Nephron progenitor cell (in vitro differentiated cells): ENCODE data around the gene RUNX2.

Experiments
- DNase-seq: peaks from one replicate; pipeline ENCODE4 v3.0.0; 2021
- H3K27ac Mint-ChIP-seq: 2 replicates; pipeline ENCODE4 v1.8.0; 2021; ENCODE audit warnings: mild to moderate bottlenecking, moderate library complexity, mixed read lengths
- H3K27me3 Mint-ChIP-seq: 2 replicates; pipeline ENCODE4 v1.8.0; 2021; ENCODE audit warnings: mild to moderate bottlenecking, low read depth, mixed read lengths; ENCODE audit not compliant: poor library complexity
- H3K36me3 Mint-ChIP-seq: 2 replicates; pipeline ENCODE4 v1.8.0; 2021; ENCODE audit warnings: low read depth, mixed read lengths
- H3K4me1 Mint-ChIP-seq: 2 replicates; pipeline ENCODE4 v1.8.0; 2021; ENCODE audit warnings: mixed read lengths
- H3K4me3 Mint-ChIP-seq: 2 replicates; pipeline ENCODE4 v1.8.0; 2021; ENCODE audit warnings: mild to moderate bottlenecking, moderate library complexity, mixed read lengths
- H3K9me3 Mint-ChIP-seq: 2 replicates; pipeline ENCODE4 v1.8.0; 2021; ENCODE audit warnings: mild to moderate bottlenecking, moderate library complexity, mixed read lengths
- TF ChIP-seq, protein P1 (sequence below): fragments of 200-600 bp; sonication (generic); IDR thresholded peaks from 2 replicates; pipeline ENCODE4 v1.5.0; 2021; ENCODE audit warnings: antibody characterized with exemption

The RUNX2 gene

DNA sequence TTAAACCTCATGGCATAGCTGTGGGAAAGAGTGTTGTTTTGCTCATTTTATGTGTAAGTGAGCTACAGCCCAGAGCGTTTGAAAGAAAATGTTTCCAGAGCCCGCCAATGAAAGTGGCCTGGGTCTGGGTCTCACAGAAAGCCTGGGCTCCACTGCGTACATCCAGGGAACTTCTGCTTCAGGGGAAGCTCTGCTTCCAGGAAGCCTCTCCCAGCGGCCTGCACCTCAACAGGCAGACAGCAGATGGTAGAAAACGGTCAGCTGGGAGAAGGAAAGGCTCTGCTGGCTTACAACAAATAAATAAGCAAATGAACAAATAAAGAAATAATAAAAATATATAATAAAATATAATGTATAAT is 320.1 kb downstream of the RUNX2 start:
- H3K9me3 Mint-ChIP-seq = no peaks in the 10 kb centered on the region
- H3K27ac Mint-ChIP-seq = no peak overlapping the region
- peaks cover 24% of the 10 kb centered on the region for H3K27me3 Mint-ChIP-seq
- no peaks in the 10 kb centered on the region for H3K36me3 Mint-ChIP-seq
- no peak overlapping the region for H3K4me3 Mint-ChIP-seq
- TF ChIP-seq, protein P1, sequence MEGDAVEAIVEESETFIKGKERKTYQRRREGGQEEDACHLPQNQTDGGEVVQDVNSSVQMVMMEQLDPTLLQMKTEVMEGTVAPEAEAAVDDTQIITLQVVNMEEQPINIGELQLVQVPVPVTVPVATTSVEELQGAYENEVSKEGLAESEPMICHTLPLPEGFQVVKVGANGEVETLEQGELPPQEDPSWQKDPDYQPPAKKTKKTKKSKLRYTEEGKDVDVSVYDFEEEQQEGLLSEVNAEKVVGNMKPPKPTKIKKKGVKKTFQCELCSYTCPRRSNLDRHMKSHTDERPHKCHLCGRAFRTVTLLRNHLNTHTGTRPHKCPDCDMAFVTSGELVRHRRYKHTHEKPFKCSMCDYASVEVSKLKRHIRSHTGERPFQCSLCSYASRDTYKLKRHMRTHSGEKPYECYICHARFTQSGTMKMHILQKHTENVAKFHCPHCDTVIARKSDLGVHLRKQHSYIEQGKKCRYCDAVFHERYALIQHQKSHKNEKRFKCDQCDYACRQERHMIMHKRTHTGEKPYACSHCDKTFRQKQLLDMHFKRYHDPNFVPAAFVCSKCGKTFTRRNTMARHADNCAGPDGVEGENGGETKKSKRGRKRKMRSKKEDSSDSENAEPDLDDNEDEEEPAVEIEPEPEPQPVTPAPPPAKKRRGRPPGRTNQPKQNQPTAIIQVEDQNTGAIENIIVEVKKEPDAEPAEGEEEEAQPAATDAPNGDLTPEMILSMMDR = no peak
- no peak for DNase-seq
- peaks cover 19% of the 10 kb centered on the region for H3K4me1 Mint-ChIP-seq

DNA sequence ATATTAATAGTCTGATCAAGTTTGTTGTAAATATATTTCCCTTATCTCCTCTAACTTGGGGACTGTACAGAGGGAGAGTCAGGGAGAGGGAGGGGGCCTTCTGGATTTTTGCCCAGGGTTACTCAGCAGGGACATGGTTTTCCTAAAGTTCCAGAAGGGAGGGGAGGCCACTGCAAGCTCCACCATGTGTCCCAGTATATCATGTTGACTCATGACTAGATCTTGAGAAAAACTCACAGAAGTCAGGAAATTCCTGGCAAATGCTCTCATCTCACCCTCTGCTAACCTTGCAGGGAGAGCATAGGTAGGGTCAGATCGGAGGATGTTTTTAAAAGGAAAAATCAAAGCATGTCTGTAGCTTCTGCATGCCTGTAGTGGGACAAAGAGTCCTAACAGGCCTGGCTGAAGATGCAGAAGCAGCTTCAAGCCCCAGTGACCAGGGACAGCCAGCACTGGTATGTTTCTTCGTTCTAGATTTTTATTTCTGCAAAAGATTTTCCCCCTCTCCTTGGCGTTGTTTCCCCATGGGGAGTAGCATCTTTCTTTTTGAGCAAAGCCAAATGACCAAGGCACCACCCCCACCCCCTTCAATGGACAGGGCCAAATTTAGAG is 322.5 kb downstream of the RUNX2 start:
- no peaks in the 10 kb centered on the region for H3K36me3 Mint-ChIP-seq
- H3K9me3 Mint-ChIP-seq = no peaks in the 10 kb centered on the region
- no peak overlapping the region for H3K4me3 Mint-ChIP-seq
- no peak overlapping the region for H3K27ac Mint-ChIP-seq
- TF ChIP-seq, protein P1 = no peak
- H3K4me1 Mint-ChIP-seq = peaks cover 18% of the 10 kb centered on the region
- peaks cover 19% of the 10 kb centered on the region for H3K27me3 Mint-ChIP-seq
- no peak for DNase-seq

DNA sequence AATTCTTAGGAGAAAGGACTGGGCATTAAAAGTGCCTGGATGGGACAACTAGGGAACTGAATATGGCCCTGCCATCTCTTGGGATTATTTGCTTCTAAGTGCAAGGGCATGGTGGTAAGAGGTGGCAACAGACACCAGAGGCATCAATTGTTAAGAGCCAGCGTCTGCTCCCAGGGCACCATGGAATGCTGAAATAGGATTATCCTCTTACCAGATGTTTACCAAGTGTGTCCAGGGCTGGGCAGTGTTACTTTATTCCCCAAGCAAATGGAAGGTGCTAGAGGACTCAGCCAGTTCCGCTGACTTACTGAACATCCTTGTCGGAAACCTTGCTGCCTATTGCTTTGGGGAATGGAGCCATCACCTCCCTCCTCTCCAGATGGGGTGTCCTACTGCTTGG is 323.2 kb downstream of the RUNX2 start:
- DNase-seq = no peak
- H3K27ac Mint-ChIP-seq = no peak overlapping the region
- H3K4me3 Mint-ChIP-seq = no peak overlapping the region
- H3K4me1 Mint-ChIP-seq = peaks cover 18% of the 10 kb centered on the region
- peaks cover 16% of the 10 kb centered on the region for H3K27me3 Mint-ChIP-seq
- H3K36me3 Mint-ChIP-seq = no peaks in the 10 kb centered on the region
- TF ChIP-seq, protein P1 = no peak
- no peaks in the 10 kb centered on the region for H3K9me3 Mint-ChIP-seq

DNA sequence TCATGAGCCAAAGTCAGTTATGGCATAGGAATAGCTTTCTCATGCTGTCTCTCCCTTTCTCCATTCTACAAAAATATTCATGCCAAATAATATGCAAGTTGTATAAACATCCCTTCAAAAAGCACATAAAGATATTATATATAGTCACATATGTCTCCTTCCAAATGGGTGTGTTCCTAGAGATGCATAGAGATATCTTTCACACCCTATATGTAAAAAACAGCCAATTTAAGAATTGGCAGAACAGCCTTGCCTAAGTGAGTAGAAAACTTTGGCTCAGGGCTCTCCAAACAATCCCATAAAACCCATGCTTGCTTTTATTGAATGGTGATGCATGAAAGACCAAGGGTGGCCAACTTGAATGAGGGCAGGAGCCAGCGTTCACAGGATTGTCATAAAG is 324.3 kb downstream of the RUNX2 start:
- H3K9me3 Mint-ChIP-seq = peaks cover 3% of the 10 kb centered on the region
- H3K4me1 Mint-ChIP-seq = peaks cover 10% of the 10 kb centered on the region
- TF ChIP-seq, protein P1 = no peak
- no peak overlapping the region for H3K27ac Mint-ChIP-seq
- no peak overlapping the region for H3K4me3 Mint-ChIP-seq
- peaks cover 16% of the 10 kb centered on the region for H3K27me3 Mint-ChIP-seq
- no peaks in the 10 kb centered on the region for H3K36me3 Mint-ChIP-seq
- no peak for DNase-seq

DNA sequence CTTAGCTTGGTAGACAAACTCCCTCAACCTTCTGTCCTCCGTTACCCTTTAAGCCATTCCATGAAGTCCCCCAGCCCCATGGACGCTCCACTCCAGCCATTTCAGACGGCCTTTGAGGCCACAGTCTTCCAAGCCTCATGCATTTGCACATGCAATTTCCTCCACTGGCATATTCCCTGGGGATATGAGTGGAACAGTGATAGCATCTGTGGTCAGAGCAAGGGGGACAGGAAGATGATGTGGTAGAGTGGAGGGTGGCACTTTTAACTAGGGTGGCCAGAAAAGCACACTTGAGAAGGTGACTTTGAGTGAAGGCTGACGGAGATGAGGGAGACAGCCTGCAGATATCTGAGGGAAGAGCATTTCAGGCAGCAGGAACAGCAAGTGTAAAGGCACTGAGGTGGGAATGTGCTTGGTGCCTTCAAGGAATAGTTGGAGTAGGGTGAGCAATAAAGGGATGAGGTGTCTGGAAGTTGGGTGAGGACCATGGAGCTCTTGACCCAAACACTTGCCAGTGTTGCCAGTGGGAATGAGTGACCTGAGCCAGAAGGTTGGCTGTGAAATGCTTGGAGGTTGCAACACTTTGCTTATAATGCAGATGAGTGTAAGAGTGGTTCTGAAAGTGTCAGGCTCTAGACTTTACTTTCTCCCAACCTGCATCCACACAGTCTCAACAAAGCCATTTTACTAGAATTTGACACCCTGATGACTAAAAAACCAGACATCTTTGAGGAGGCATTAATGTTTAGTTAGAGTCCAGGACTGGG is 325.2 kb downstream of the RUNX2 start:
- no peak for DNase-seq
- Mint-ChIP-seq H3K4me3 (no peak overlapping the region), H3K27me3 (peaks cover 19% of the 10 kb centered on the region), H3K9me3 (peaks cover 3% of the 10 kb centered on the region), H3K36me3 (no peaks in the 10 kb centered on the region), H3K27ac (no peak overlapping the region), H3K4me1 (peaks cover 10% of the 10 kb centered on the region)
- TF ChIP-seq, protein P1 = no peak

DNA sequence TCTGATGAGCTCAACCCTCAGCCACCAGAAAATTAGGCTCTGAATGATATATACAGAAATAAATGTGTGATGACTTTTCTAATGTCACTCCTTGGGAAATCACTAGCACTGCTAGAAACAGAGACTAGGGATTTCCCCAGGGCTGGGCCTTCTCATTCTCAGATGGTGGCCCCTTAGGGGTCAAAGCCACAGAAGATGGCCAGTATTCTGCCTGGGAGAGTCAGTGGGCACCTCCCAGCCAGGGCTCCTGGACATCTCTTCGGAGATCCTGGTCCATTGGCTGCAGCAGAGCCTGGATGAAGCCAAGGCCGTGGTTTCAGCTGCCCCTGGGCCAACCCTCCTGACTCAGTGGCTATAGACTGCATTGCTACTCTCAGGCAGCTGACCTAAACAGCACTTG is 326.5 kb downstream of the RUNX2 start:
- Mint-ChIP-seq H3K27me3 (peaks cover 25% of the 10 kb centered on the region), H3K9me3 (peaks cover 3% of the 10 kb centered on the region), H3K36me3 (no peaks in the 10 kb centered on the region), H3K27ac (no peak overlapping the region), H3K4me1 (peaks cover 10% of the 10 kb centered on the region), H3K4me3 (no peak overlapping the region)
- TF ChIP-seq, protein P1 = no peak
- DNase-seq = no peak
